ENCODE data around the gene DNAJC10.

DNA sequence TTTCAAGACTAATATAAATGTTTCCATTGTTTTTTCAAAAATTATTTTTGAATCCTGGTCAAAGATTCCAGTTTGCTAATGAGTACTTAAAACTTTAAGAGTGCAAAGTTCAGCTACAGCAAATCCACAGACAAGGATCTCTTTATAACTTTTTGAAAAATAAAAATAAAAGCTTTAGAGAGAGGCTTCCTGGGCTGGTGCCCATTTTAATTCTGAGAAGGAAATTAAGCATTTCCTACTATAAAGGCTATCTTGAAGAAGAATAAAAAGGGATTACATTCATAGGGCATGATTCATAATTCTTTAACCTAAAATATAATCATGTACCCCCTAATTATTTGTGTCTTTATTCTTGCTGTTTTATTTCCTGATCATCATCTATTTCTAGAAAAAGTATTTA lies 38.2 kb downstream of the DNAJC10 start:
- TF ChIP-seq, protein P1, sequence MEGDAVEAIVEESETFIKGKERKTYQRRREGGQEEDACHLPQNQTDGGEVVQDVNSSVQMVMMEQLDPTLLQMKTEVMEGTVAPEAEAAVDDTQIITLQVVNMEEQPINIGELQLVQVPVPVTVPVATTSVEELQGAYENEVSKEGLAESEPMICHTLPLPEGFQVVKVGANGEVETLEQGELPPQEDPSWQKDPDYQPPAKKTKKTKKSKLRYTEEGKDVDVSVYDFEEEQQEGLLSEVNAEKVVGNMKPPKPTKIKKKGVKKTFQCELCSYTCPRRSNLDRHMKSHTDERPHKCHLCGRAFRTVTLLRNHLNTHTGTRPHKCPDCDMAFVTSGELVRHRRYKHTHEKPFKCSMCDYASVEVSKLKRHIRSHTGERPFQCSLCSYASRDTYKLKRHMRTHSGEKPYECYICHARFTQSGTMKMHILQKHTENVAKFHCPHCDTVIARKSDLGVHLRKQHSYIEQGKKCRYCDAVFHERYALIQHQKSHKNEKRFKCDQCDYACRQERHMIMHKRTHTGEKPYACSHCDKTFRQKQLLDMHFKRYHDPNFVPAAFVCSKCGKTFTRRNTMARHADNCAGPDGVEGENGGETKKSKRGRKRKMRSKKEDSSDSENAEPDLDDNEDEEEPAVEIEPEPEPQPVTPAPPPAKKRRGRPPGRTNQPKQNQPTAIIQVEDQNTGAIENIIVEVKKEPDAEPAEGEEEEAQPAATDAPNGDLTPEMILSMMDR (conservative IDR thresholded peaks at IDR 0.05; ENCODE audit: low read length), result no peak
- no peak for TF ChIP-seq EZH2phosphoT487 (IDR thresholded peaks at IDR 0.05; ENCODE audit: borderline replicate concordance)
